HG03064 (cell line): ENCODE data around the gene GNAT1.

Experiments used
- ATAC-seq: cut with Tn5 transposase; IDR thresholded peaks from one replicate; pipeline ENCODE4 v1.9.1; 2021; ENCODE audit warnings: low read depth; ENCODE audit not compliant: unreplicated experiment

GNAT1 gene

DNA sequence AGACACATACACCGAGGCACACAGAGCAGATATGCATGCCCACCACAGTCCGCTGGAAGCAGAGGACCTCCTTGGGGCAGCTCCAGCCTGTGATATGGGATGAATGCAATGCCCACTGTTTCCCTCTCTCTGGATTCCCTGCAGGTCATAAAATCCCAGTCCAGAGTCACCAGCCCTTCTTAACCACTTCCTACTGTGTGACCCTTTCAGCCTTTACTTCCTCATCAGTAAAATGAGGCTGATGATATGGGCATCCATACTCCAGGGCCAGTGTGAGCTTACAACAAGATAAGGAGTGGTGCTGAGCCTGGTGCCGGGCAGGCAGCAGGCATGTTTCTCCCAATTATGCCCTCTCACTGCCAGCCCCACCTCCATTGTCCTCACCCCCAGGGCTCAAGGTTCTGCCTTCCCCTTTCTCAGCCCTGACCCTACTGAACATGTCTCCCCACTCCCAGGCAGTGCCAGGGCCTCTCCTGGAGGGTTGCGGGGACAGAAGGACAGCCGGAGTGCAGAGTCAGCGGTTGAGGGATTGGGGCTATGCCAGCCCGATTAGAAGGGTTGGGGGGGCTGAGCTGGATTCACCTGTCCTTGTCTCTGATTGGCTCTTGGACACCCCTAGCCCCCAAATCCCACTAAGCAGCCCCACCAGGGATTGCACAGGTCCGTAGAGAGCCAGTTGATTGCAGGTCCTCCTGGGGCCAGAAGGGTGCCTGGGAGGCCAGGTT lies at the start of gene GNAT1:
TSS of gene GNAT1 (plus strand) at position 675 of the 725 bp plus-strand sequence. CDS start 116 bp downstream, outside the sequence.
- ATAC-seq = no peak

DNA sequence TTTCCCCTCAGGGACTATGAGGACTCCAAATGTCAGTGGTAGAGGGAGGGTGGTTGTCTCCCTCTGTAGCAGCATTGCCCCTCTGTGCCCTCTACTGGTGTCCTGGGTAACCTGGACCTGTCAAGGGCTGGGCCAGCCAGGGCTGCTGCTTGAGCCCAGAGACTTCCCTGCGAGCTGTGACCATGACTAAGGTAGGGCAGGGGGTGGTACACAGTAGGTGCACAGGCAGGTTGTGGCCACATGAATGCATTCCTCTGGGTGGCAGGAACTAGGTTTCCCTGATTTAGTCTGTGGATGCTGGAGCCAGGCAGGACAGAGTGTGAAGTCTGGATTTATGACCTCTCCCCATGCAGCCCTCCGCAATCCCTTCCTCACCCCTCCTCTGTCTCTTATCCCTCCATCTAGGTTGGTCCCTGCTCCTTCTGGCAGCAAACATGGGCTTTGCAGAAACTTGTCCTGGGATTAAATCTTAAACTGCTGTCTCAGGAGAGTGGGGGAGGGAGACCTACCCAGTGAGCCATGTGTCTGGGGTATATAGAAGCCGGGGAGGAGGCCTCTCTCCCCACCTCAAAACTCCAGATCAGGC lies 45.0 kb upstream of the GNAT1 start:
- no peak for ATAC-seq

DNA sequence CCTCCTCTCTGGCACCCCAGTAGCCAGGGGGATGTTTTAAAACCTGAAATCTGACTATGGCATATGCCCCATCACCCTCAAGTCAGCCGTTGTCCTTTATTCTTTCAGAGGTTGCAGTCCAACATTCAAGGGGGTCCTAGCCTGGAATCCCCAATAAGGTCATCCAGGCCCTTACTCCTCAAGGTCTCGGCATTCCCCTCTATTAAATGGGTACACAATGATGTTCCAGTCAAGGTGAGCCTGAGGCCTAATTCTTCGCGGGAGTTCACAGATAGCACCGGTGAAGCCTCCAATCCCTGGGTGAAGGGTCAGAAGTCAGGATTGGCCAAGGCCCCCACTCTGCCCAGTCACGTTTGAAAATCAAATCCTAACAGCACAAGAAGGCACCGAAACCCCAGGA lies 44.4 kb upstream of the GNAT1 start:
- no peak for ATAC-seq

DNA sequence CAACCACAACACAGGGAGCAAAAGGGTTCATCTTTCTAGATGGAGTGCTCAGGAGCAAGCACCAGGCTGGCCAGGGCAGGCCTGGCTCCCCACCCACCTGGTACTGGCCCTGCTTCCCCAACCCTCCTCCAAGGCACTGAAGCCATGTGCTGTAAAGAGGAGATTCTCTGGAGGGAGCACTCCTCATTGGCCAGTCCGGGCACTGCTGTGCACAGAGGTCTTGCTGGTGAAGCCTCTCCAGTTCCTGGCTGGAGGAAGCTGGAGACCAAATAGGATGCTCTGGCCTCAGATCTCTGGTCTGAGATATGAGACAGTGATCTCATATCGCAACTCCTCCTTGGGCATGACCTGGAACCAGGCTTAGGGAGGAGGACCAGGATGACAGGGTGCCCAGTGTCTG lies 44.0 kb upstream of the GNAT1 start:
- ATAC-seq = no peak

DNA sequence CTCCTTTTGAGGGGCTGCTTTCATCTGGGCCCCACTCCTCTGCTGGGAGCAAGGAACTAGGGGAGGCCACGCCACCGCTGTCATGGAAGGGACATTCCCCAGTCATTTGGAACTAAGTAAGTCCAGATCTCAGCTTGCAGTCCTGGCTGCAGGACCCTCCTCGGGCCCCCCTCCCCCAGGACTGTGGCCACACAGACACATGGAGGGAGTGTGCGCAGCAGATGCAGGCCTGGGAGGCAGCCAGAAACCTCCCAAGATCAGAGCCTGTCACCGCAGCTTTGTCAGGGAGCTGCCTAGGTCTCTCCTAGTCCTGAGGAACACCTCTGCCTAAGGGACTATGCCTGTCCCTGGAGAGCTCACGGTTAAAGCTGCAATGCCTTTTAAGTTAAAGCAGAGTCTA lies 43.5 kb upstream of the GNAT1 start:
- ATAC-seq = no peak

DNA sequence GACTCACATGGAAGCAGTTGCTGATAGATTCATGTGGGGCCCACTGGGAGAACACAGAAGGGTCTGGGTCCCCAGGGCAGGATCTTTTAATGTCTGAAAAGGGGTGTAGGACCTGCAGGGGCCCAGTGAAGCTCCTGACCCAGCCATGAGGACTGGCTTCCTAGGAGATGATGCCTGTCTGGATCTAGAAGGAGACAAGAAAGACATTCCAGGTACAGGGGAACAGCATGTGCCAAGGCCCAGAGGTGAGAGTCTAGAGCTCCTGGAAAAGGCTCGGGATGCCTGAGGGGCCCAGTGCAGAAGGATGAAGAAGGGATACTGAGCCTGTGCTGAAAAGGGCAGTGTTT lies 41.0 kb upstream of the GNAT1 start:
- no peak for ATAC-seq

DNA sequence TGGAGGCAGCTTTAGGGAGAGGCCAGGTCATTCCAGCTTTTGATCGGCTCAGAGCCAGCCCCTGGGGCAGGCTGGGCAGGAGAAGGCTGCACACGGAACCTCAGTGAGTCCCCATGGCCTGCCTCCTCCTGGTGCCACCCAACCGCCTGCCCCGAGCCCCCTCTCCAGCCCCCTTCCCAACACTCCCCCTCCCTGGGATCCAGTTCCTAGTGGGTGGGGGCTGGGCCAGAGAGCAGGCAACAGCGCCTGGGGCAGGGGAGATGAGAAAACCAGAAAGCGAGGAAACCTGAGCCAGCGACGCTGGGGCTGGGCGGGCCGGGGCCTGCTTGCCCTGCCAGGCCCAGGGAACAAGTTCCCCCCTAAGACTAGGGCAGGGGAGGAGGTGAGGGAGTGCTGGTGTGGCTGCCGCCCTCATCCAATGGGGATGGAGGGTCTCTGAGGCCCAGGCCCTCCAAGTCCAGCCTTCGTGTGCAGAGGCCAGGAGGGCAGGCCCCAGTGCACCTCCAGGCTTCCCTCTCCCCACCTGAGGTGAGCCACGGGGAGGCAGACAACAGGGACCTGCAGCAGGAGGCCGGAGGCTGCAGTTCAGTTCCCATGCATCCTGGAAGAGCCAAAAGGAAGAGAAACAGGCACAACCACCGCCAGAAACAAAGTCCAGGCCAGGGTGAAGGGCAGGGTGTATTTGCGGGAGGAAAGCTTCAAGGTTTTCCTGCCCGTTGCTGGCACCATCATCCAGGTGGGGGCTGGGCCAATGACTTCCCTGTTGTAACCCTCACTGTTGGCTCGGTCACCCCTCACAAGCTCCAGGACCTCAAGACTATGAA lies 40.3 kb upstream of the GNAT1 start:
- ATAC-seq = no peak

DNA sequence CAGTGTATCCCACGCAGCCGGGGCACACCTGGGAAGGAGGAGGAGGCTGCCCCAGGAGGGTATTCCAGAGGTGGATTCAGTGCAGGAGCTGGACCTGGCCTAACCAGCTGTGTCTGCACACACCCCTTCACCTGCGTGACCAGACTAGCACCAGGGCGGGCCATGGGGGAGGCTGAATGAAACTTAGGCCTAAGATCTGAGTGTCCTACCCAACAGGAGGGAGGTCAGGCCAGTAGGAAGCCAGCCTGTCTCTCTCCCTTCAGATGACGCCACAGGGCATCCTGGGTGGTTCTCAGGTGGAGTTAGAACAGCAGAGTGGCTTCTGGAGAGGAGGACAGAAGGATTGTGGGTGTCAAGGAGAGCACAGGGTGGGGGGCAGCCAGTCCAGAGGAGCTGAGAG lies 39.7 kb upstream of the GNAT1 start:
- no peak for ATAC-seq

DNA sequence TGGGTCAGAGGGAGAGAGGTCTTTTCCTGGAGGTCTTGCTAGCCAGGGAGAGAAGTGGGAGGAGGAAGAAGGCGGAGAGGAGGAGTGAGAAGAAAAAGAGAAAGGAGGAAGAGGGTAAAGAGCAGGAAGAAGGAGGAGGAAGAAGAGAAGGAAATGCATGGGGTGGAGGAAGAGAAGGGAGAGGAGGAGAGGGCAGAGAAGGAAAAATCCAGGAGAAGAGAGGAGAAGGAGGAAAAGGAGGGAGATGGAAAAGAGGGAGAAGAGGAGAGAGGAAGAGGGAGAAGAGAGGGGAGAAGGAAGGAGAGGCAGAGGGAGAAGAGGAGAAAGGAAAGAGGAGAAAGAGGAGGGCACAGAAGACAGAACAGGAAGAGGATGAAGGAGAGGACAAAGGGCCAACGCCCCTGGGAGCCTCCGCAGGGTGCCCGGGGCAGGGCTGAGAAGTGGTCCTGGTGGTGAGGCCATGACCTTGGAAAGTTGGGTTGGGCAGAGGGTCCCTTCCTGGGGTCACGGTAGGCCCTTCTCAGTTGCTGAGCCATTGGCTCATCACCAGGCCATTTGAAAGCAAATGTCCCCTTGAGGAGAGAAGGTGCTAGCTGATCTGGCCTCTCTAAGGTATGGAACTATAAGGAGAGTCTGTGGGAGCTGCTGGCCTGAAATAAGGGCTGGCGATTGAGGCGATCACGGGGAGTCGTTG lies 37.5 kb upstream of the GNAT1 start:
- no peak for ATAC-seq

DNA sequence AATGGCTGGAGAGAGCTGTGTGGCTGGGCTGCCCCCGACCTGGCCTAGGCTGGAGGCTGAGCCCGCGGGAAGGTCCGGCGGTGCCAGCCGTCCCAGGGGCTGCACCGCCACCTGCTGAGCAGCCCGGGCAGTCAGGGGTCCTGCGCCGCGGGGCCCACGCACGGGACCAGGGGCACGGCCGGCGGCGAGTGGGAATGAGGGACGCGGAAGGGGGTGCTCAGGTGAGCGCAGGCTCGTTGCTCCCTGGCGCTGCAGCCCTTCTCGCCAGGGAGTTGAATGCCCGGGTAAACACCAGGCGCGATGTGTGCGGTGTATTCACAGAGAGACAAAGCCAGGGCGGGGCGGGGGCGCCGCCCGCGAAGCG lies 37.0 kb upstream of the GNAT1 start:
- ATAC-seq = peak; percentile 27

DNA sequence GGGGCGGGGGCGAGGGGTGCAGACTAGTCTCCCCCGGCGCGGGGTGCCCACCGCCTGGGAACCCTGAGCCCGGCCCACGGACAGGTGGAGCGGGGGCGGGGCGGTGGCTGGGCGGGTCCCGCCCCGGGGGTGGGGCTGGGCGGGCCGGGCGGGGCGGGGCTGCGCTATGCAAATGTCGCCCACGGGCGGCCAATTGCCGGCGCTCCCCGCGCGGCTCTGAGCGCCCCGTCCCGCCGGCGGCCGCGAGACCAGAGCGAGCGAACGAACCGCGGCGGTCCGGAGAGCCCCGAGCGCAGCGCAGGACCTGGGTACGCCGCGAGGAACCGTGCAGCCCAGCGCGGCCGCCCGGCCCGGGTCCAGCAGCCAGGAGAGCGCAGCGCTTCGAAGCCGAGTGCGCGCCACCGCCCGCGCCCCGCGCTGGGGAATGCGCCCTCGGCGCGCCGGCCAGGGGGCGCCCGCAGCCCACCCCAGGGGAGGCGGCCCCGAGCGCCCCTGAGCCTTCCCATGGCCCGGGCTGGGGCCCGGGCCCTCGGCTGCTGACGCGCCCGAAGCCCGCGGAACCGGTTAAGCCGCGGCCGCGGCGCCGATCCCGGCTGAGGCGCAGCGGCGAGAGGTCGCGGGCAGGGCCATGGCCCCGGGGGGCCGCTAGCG lies 36.4 kb upstream of the GNAT1 start, which contains the start of gene SEMA3F:
TSS of gene SEMA3F (plus strand) at position 485 of the 651 bp plus-strand sequence. CDS start 4,299 bp downstream, outside the sequence.
- peak; percentile 55 for ATAC-seq

DNA sequence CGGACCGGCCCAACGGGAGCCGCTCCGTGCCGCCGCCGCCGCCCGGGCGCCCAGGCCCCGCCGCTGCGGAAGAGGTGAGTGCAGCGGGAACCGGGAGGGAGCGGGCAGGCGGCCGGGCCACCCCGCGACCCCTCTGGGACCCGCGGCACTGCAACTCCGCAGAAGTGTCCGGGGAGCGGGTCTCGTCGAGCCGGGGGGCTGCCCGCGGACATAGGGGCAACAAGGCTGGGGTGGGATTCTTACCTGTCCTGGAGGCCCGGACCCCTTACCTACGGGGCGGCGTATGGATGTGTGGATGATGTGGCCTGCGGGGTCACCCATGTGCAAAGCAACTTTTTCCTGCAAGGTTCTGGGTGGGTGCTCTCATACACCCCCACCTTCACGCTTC lies 35.9 kb upstream of the GNAT1 start:
- ATAC-seq = no peak

DNA sequence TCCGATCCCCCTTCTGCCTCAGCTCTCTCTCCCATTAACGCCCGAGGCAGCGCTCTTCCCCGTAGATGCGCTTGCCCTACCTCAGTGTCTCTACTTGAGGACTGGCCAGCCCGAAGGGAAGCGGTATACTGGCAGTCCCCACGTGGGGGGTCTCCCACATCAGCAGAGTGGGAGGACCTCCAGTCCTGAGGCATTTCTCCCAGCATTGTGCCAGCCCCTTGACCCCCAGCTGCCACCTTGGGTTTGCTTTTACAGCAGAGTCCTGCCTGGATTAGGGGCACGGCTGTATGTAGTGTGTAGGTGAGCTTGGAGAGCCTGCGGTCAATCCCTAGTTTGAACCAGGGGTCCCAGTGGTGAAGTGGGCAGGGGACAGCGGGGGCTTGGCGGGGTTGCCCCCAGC lies 35.5 kb upstream of the GNAT1 start:
- no peak for ATAC-seq

DNA sequence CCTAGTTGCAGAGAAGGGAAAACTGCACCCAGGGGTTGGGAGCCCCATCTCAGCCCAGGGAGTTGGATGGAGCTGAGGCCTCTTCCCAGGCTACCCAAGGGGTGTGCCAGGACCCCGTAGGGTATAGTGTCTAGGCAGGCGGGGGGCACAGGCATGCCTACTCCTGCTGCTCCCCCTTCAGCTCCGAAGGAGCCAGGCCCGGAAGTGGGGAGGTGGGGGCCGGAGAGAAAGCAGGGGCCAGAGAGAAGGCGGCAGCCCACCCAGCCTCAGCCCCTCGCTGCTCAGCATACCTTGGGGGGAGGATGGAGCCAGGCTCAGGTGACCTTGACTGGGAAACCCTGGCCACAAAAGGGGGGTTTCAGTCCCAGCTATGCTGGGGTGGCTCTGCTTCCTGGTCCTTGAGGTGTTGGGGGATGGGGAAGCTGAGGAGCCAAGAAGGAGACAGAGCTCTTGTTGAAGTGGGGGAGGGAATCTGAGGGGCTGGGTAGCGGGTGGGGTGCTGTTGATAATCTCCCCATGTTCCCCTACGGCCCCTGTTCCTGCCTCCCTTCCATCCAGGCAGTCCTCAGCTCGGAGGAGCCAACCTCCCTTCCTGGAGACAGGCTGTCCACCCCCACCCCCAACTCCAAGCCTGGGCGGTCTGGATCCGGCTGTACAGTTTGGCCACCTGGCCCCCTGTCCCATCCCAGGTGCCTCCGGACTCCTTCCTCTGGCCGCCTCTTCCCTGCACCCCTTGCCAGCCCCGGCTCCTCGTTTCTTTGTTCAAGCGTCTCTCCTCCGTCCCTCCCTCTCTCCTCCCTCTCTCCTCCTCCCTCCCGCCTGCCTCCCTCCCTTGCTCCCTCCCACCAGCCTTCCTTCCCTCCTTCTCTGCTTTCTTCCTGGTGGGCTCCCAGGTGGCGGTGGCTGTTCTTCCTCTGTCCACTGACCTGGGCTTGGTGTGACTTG lies 34.6 kb upstream of the GNAT1 start:
- ATAC-seq = no peak

DNA sequence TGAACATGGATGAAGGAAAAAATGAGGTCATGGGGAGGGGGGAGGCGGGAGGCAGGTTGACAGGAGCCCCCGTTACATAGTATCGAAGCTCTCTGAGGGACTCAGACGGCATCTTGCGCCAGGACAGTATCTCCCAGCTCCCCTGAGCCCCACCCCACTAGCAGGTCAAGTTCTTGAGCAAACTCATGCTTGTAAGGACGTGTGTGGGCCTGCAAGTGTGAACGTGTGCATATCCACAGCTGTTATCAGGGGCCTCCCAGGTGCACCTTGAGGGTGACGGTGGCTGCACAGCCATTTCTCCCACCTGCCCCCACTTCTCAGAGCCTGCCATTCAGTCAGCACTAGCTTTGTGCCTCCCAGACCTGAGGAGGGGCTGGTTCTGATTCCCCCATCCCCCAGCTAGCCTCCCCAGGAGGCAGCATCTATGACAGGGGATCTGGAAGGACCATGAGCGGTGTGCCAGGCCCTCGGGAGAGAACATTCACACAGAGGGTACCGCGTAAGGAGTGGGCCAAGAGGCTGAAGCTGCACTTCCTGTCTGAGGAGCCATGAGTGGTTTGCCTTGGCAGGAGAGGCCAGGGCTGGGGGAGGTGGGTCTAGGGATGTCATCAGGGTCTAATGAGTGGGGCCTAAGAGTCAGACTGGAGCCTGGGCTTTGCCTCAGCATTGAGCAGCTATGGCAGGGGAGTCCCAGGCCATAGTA lies 33.4 kb upstream of the GNAT1 start:
- no peak for ATAC-seq

DNA sequence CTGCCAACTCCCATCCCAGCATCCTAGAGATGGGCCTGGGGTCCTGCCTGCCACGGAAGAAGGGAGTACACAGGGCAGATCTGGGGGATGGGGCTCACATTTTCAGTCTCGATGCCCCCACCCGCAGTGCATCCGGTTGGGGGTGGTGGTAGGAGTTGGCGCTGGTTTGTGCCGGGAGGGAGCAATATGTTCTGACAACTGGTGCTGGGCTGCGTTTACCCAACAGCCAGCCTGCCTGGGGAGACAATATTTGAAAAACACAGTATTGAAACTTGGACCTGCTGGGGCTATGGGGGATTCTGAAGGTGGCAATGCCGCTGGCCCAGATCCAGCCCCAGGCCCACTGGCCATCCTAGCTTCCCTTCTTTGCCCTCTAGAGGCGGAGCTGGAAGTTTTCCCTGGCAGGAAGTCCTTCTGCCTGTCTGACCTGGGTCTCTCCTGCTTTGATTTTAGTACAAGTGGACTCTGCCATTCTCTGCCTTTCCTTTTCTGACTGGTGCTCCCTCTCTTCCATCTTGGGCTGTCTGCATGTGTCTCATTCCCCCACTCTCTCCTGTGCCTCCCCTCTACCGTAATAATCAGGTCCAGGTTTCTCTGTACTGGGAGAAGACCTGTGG lies 32.8 kb upstream of the GNAT1 start:
- ATAC-seq = no peak

DNA sequence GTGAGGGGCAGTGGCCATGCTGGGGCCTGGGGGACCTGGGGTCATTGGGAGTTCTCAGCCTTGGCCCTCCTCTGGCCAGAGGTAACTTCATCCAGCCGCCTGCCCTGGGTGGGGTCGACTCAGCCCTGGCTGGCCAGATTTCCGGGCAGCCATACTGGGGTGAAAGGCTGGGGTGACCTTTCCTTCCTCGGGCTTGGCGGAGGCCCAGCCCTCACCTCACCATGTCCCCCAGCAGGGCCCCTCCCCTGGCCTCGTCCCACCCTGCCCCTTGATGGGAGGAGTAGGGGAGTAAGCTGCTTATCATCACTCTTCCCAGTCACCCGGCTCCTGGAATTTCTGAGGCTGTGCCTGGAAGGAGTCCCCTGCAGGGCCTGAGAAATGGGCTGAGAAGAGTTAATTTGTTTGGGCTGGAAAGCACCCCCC lies 30.8 kb upstream of the GNAT1 start:
- ATAC-seq = no peak

DNA sequence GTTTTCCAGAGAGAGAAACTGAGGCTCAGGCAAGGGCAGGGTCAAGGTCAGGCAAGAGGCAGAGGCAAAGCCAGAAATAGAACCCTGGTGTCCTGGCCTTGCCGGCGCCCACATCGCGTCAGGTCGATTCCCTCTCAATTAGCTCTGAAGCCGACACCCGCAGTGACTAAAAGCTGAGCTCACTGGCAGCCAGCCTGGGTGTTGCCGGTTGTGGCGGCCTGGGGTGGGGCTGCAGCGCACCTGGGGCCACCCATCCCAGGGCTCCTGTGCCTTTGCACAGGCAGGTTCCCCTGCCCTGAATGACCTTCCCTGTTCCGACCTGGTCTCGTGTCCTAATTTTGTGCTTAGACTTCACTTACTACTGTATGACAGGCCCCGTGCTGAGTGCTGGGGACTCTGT lies 30.1 kb upstream of the GNAT1 start:
- ATAC-seq = no peak
